Measurements from ENCODE around the gene DUSP3.

The DUSP3 gene

DNA sequence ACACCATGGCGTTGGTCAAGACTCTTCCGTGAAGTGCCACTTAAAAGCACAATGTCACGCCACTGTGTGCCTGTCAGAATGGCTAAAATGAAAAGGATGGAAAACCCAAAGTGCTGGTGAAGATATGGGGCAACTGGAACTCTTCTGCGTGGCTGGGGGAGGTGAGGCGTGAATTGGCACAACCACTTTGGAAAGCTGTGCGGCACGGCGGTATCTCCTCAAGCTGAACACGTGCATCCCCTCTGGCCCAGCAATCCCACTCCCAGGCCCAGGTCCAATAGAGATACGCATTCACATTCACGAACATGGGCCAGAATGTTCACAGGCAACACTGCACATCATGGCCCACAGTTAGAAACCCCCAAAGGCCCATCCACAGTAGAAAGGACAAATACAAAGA is 8.9 kb downstream of the DUSP3 start:
- Histone ChIP-seq H3K4me3 (peak overlapping the region in 1 of 10 experiments; percentile 14; a peak in 2 of 20 replicates), H3K9me3 (replicated peaks in 1 of 11) (peaks cover 0 to 26% (median 0%) of the 10 kb centered on the region in 11 experiments; a peak in 10 of 22 replicates), H3K9ac (no peak overlapping the region; a peak in 1 of 22 replicates), H3K36me3 (peaks cover 40 to 98% (median 73%) of the 10 kb centered on the region in 11 experiments), H3K4me1 (peaks cover 33 to 98% (median 83%) of the 10 kb centered on the region in 10 experiments), H3K4me2 (peak overlapping the region in 7 of 11 experiments; percentile 79 to 98 (median 91); a peak in 15 of 22 replicates), H3K27ac (peak overlapping the region in 9 of 11 experiments; percentile 65 to 87 (median 79); a peak in 16 of 22 replicates), H4K20me1 (peaks cover 0 to 16% (median 0%) of the 10 kb centered on the region in 11 experiments; a peak in 3 of 22 replicates), H3K27me3 (no peaks in the 10 kb centered on the region)
- TF ChIP-seq Cebpa-rat (IDR thresholded peaks at IDR 0.05), result no peak

DNA sequence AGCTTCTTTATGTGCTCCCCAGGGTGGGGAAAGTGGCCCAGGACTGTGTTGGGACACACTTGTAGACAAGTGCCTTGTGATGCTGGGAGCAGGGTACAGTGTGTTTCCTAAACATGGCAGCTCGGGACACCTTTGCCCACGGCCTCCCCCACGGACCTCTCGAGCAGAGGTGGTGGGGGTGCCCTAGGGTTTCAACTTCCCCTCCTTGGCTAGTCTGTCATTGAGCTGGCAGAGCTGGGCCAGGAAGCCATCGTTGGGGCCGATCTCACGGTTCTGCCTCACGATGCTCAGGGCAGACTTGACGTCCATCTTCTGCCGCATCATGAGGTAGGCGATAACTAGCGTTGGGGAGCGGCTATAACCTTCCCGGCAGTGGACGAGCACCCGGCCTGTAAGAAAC is 9.4 kb downstream of the DUSP3 start:
- no peaks in the 10 kb centered on the region for H3K27me3 ChIP-seq
- peak overlapping the region in 10 of 11 experiments; percentile 58 to 98 (median 82); a peak in 18 of 22 replicates for H3K4me2 ChIP-seq
- peak overlapping the region; percentile 30 to 87 (median 73); a peak in 19 of 22 replicates for H3K27ac ChIP-seq
- peaks cover 33 to 98% (median 81%) of the 10 kb centered on the region in 10 experiments for H3K4me1 ChIP-seq
- no peak for TF ChIP-seq Cebpa-rat (IDR thresholded peaks at IDR 0.05)
- peaks cover 0 to 22% (median 0%) of the 10 kb centered on the region in 11 experiments; a peak in 10 of 22 replicates for H3K9me3 ChIP-seq (replicated peaks in 1 of 11)
- H3K4me3 ChIP-seq, result peak overlapping the region in 2 of 10 experiments; percentile 10 to 15; a peak in 3 of 20 replicates
- H3K36me3 ChIP-seq, result peaks cover 36 to 98% (median 69%) of the 10 kb centered on the region in 11 experiments
- H3K9ac ChIP-seq, result peak overlapping the region in 8 of 11 experiments; percentile 21 to 70 (median 58); a peak in 10 of 22 replicates
- H4K20me1 ChIP-seq, result peaks cover 0 to 20% (median 0%) of the 10 kb centered on the region in 11 experiments; a peak in 3 of 22 replicates

DNA sequence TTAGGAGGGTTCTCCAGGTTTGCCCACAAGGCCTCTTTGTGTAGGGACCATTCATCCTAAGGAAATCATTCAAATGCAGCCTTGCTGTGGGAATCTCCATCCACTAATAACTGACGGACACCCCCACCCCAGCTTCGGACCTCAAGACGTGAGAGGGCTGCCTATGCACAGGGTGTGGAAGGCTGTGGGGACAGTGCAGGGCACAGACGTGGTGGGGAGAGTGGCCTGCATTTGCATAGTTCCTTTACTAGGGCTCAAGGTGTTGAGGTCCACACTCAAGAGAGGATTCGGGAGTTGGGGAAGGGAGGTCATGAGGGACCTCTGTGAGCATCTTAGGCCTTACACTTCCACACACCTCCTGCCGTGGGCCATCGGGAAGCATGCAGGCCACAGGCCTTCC is 9.8 kb downstream of the DUSP3 start:
- peak overlapping the region; percentile 58 to 98 (median 80) for H3K4me2 ChIP-seq
- H3K27ac ChIP-seq, result peak overlapping the region; percentile 30 to 87 (median 73); a peak in 20 of 22 replicates
- H3K9me3 ChIP-seq (replicated peaks in 1 of 11), result peaks cover 0 to 18% (median 0%) of the 10 kb centered on the region in 11 experiments; a peak in 9 of 22 replicates
- peak overlapping the region in 3 of 10 experiments; percentile 10 to 15 (median 13); a peak in 3 of 20 replicates for H3K4me3 ChIP-seq
- H3K27me3 ChIP-seq, result no peaks in the 10 kb centered on the region
- H3K36me3 ChIP-seq, result peaks cover 31 to 96% (median 64%) of the 10 kb centered on the region in 11 experiments
- H3K9ac ChIP-seq, result peak overlapping the region in 10 of 11 experiments; percentile 18 to 70 (median 48); a peak in 16 of 22 replicates
- H3K4me1 ChIP-seq, result peaks cover 30 to 96% (median 76%) of the 10 kb centered on the region in 10 experiments
- peaks cover 0 to 24% (median 0%) of the 10 kb centered on the region in 11 experiments; a peak in 3 of 22 replicates for H4K20me1 ChIP-seq
- TF ChIP-seq Cebpa-rat (IDR thresholded peaks at IDR 0.05), result no peak

DNA sequence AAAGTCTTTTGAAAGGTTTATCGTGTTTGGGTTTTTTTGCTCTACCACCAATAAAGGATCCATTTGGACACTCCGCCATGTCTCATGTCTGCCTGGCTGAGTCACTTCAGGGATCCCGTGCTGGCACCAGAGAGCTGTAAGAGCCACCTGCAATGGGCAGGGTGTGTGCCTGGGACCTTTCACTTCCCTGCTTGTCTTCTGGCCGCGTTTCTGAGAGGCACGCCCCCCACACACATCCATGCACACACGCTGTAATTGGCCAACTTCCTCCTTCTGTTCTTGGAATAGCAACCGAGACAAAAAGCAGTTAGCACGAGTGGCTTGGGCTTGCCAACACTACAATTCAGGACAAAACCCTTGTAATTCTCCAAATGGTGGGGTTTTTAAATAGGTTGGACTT is 10.4 kb downstream of the DUSP3 start:
- no peak for TF ChIP-seq Cebpa-rat (IDR thresholded peaks at IDR 0.05)
- no peaks in the 10 kb centered on the region for H3K27me3 ChIP-seq
- peak overlapping the region; percentile 58 to 98 (median 80) for H3K4me2 ChIP-seq
- H3K9me3 ChIP-seq (replicated peaks in 1 of 11), result peaks cover 0 to 14% (median 0%) of the 10 kb centered on the region in 11 experiments; a peak in 2 of 22 replicates
- H3K36me3 ChIP-seq, result peaks cover 27 to 91% (median 59%) of the 10 kb centered on the region in 11 experiments
- H3K27ac ChIP-seq, result peak overlapping the region; percentile 30 to 87 (median 73); a peak in 19 of 22 replicates
- H3K9ac ChIP-seq, result peak overlapping the region in 10 of 11 experiments; percentile 18 to 70 (median 48); a peak in 13 of 22 replicates
- H4K20me1 ChIP-seq, result peaks cover 0 to 24% (median 0%) of the 10 kb centered on the region in 11 experiments; a peak in 3 of 22 replicates
- H3K4me3 ChIP-seq, result peak overlapping the region in 1 of 10 experiments; percentile 10; a peak in 1 of 20 replicates
- H3K4me1 ChIP-seq, result peaks cover 24 to 91% (median 70%) of the 10 kb centered on the region in 10 experiments

DNA sequence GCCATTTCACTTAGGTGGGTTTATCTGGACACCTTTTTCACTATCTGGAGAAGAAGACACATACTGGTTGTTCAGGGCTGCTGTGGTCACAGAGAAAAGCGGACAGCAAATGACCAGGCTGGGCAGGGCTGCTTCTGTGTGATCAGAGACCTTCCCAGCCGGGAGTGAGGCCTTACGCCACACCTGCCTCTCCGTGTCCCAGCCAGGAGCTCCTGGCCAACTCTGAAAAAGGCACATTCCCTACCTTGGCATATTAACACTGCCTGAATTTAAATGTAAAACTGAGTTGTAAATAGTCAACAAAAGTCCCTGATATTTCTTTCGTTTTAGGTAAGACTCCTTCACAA is 11.1 kb downstream of the DUSP3 start:
- Histone ChIP-seq H3K4me3 (no peak overlapping the region), H3K4me2 (peak overlapping the region in 10 of 11 experiments; percentile 58 to 98 (median 82); a peak in 18 of 22 replicates), H3K4me1 (peaks cover 17 to 84% (median 65%) of the 10 kb centered on the region in 10 experiments), H3K36me3 (peaks cover 25 to 84% (median 56%) of the 10 kb centered on the region in 11 experiments), H3K9me3 (replicated peaks in 1 of 11) (peaks cover 0 to 14% (median 0%) of the 10 kb centered on the region in 11 experiments; a peak in 2 of 22 replicates), H3K9ac (peak overlapping the region in 6 of 11 experiments; percentile 10 to 47 (median 28); a peak in 8 of 22 replicates), H3K27ac (peak overlapping the region in 9 of 11 experiments; percentile 23 to 87 (median 79); a peak in 16 of 22 replicates), H4K20me1 (peaks cover 0 to 24% (median 0%) of the 10 kb centered on the region in 11 experiments; a peak in 3 of 22 replicates), H3K27me3 (no peaks in the 10 kb centered on the region)
- TF ChIP-seq Cebpa-rat (IDR thresholded peaks at IDR 0.05), result no peak

DNA sequence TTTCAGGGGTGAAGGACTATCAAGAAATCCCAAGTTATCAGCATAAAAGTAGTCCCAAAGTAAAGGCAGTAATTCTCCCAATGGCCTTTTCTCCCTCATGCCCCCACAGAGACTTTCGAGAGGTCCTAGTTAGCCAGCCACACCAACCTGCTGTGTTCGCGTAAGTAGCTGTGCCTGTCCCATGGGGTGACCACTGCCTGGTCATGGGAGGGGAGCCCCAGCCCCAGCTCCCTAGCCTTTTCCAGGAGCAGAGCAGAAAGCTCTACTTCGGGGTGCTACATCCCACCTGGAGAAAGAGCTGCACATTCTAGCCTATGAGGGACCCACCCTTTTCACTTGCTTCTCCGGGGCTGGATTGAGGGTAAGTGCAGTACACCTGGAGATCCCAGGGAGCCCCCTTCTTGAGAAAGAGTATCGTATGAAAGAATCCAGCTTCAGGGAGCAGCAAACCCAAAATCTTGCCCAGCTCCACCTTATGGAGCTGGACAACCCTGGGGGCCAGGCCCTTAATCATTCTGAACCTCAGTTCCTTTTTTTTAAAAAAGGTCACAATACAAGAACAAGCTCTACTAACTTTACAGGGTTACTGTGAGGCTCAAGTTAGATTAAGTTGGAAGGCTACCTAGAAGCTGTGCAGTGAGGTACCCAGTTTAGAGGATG is 11.6 kb downstream of the DUSP3 start:
- Histone ChIP-seq H4K20me1 (peaks cover 0 to 24% (median 0%) of the 10 kb centered on the region in 11 experiments; a peak in 3 of 22 replicates), H3K27me3 (no peaks in the 10 kb centered on the region), H3K36me3 (peaks cover 20 to 79% (median 51%) of the 10 kb centered on the region in 11 experiments; a peak in 21 of 22 replicates), H3K4me3 (no peak overlapping the region), H3K27ac (peak overlapping the region in 9 of 11 experiments; percentile 23 to 87 (median 79); a peak in 15 of 22 replicates), H3K4me1 (peaks cover 14 to 79% (median 60%) of the 10 kb centered on the region in 10 experiments), H3K9me3 (replicated peaks in 1 of 11) (peaks cover 0 to 14% (median 0%) of the 10 kb centered on the region in 11 experiments; a peak in 2 of 22 replicates), H3K9ac (peak overlapping the region in 6 of 11 experiments; percentile 10 to 47 (median 28); a peak in 7 of 22 replicates), H3K4me2 (peak overlapping the region in 8 of 11 experiments; percentile 58 to 98 (median 88); a peak in 15 of 22 replicates)
- TF ChIP-seq Cebpa-rat (IDR thresholded peaks at IDR 0.05), result no peak

DNA sequence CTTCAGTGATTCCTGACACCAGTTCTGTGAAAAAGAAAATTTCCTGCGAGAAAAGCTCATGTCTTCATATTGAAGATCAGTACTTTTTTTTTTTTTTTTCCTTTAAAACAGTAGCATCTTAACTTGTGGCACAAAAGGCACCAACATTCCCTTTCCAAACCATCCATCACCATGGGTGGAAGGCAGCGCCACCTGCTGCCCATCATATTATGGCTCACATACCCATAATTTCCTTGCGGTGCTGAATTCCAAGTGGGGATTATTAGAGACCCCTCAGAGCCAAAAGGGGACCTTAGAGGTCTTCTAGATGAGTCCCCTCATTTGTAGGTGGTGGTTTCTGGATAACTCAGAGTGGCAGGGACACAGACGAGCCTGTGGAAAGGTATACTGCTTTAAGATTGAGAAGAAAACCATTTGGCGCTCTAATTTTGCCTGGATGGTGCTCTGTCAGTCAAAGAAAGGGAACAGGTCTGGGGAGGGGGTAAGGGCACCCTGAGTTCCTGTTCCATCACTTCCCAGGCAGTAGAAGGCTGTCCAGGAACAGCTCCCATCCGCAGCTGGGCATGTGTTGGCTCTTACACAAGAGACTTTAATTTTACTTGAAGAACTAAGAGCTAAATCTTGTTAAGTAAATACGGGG is 12.2 kb downstream of the DUSP3 start:
- peaks cover 17 to 72% (median 44%) of the 10 kb centered on the region in 11 experiments; a peak in 21 of 22 replicates for H3K36me3 ChIP-seq
- H3K9ac ChIP-seq, result no peak overlapping the region; a peak in 1 of 22 replicates
- H3K9me3 ChIP-seq (replicated peaks in 1 of 11), result peaks cover 0 to 14% (median 0%) of the 10 kb centered on the region in 11 experiments; a peak in 2 of 22 replicates
- H3K27me3 ChIP-seq, result no peaks in the 10 kb centered on the region
- peaks cover 0 to 24% (median 0%) of the 10 kb centered on the region in 11 experiments; a peak in 3 of 22 replicates for H4K20me1 ChIP-seq
- TF ChIP-seq Cebpa-rat (IDR thresholded peaks at IDR 0.05), result no peak
- peaks cover 14 to 72% (median 53%) of the 10 kb centered on the region in 10 experiments for H3K4me1 ChIP-seq
- peak overlapping the region in 6 of 11 experiments; percentile 79 to 98 (median 92); a peak in 12 of 22 replicates for H3K4me2 ChIP-seq
- no peak overlapping the region for H3K4me3 ChIP-seq
- peak overlapping the region in 5 of 11 experiments; percentile 51 to 87 (median 83); a peak in 6 of 22 replicates for H3K27ac ChIP-seq

Measured in BLaER1 treated with 17β-estradiol and CSF1 and Interleukin-3, amounts not matched to agents 10 nM and 100 nM (cell line).